Activated CD4-positive, alpha-beta memory T cell treated with anti-CD3 and anti-CD28 coated beads for 36 hours (primary cell): Measurements from ENCODE around the gene UNC5A. TPM values are rescaled to one million over a fixed set of nuclear protein-coding genes. Genes with fewer than 3 reads are reported as not detected.

ENCODE experiments used
- CTCF ChIA-PET: fragments of 350-600 bp; sonication (Branson Sonifier 250); formaldehyde crosslinking; loops from one replicate; lab custom pipeline; 2021; ENCODE audit warnings: antibody characterized with exemption, inconsistent platforms; lab: Charles Lee
- POLR2A ChIA-PET: fragments of 350-600 bp; sonication (Branson Sonifier 250); formaldehyde crosslinking; loops from one replicate; lab custom pipeline; 2021; ENCODE audit warnings: antibody characterized with exemption; lab: Charles Lee
- DNase-seq: peaks from one replicate; pipeline ENCODE4 v3.0.0-alpha.2; 2020
- H3K27ac Mint-ChIP-seq: one replicate; pipeline ENCODE4 v1.8.0; 2021; ENCODE audit warnings: mixed read lengths
- H3K27me3 Mint-ChIP-seq: one replicate; pipeline ENCODE4 v1.8.0; 2021; ENCODE audit warnings: mixed read lengths
- H3K36me3 Mint-ChIP-seq: one replicate; pipeline ENCODE4 v1.8.0; 2021; ENCODE audit warnings: mixed read lengths
- H3K4me1 Mint-ChIP-seq: one replicate; pipeline ENCODE4 v1.8.0; 2021; ENCODE audit warnings: low read depth, mixed read lengths
- H3K4me3 Mint-ChIP-seq: one replicate; pipeline ENCODE4 v1.8.0; 2021; ENCODE audit warnings: mild to moderate bottlenecking, mixed read lengths
- H3K9me3 Mint-ChIP-seq: one replicate; pipeline ENCODE4 v1.8.0; 2021; ENCODE audit warnings: mixed read lengths
- intact Hi-C: fragments of 100-400 bp; cut with micrococcal nuclease; formaldehyde crosslinking; loops from one replicate; pipeline ENCODE4 v1.15.1; 2023
- total RNA-seq, 2 experiments: library from RNA; stranded (reverse); gene quantifications; one replicate each; pipeline ENCODE4 v1.2.3, GENCODE V29; 2021

UNC5A gene
- total RNA-seq, 2 experiments from 2014 or later, result not detected

DNA sequence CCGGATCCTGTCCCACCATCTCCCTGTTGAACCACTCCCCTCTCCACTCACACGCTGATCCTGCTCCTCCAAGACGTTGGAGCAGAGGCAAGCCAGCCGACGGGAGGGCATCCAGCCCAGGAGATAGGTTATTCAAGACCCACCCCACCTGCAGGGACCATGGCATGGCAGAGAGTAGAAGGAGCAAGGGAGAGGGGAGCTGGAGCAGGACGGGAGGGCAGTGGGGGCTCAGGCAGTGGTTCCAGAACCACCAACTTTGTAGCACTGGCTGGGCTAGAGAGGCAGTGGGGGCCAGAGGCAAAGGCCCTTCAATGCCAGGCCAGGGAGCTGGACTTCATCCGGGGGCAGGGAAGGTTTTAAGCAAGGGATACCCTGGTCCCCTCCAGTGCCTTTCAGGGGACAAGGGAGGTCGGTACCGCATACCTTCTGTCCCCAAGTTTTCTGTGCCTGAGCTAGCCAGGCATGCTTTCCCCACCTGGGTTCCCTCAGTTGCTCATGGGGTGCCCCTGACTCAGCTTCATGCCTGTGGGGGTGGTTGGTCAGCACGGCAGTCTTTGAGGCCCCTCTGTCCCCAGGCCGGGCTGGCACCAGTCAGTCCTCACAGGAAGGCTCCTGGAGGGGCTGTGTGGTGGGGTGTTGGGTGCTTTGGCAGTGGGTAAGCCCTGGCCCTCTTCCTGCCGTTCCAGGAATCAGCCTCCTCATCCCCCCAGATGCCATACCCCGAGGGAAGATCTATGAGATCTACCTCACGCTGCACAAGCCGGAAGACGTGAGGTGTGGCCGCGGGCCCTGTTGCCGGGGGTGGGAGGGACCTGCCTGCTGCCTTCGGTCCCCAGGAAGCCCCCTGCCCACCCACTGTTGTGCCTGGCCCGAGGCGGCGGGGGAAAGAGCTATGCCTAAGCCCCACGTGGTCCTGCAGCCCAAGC, 66.4 kb downstream of the UNC5A start:
- intact Hi-C loops, result no loop called here
- Mint-ChIP-seq H3K27me3 (peaks cover 19% of the 10 kb centered on the region), H3K9me3 (peaks cover 4% of the 10 kb centered on the region), H3K4me3 (no peak overlapping the region), H3K4me1 (peaks cover 7% of the 10 kb centered on the region), H3K36me3 (no peaks in the 10 kb centered on the region), H3K27ac (no peak overlapping the region)
- POLR2A ChIA-PET, result no interaction called here
- DNase-seq, result no peak
- CTCF ChIA-PET, result interaction anchor here (1.8 kb wide), 1 partner anchor 303 kb away, joined by 5 read pairs; no protein-coding TSS in a partner anchor

DNA sequence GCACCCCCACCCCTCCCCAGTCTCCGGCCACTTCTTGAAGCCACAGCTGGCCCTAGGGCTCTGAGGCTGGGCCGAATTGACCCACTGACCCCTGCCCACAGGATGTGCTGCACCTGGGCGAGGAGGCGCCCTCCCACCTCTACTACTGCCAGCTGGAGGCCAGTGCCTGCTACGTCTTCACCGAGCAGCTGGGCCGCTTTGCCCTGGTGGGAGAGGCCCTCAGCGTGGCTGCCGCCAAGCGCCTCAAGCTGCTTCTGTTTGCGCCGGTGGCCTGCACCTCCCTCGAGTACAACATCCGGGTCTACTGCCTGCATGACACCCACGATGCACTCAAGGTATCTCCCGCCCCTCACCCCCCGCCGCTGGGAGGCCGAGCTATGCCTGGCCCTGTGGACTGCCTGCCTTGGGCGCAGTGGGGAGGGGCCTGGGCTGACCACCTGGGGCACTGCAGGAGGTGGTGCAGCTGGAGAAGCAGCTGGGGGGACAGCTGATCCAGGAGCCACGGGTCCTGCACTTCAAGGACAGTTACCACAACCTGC, 67.5 kb downstream of the UNC5A start:
- Mint-ChIP-seq H3K27me3 (peaks cover 19% of the 10 kb centered on the region), H3K4me3 (no peak overlapping the region), H3K4me1 (peaks cover 7% of the 10 kb centered on the region), H3K9me3 (peaks cover 4% of the 10 kb centered on the region), H3K36me3 (no peaks in the 10 kb centered on the region), H3K27ac (no peak overlapping the region)
- intact Hi-C loops, result no loop called here
- ChIA-PET CTCF (interaction anchor here (0.7 to 1.8 kb wide), 3 partner anchors 128 to 304 kb away, joined by 3 to 5 read pairs (median 4); no protein-coding TSS in a partner anchor), POLR2A (no interaction called here)
- no peak for DNase-seq

DNA sequence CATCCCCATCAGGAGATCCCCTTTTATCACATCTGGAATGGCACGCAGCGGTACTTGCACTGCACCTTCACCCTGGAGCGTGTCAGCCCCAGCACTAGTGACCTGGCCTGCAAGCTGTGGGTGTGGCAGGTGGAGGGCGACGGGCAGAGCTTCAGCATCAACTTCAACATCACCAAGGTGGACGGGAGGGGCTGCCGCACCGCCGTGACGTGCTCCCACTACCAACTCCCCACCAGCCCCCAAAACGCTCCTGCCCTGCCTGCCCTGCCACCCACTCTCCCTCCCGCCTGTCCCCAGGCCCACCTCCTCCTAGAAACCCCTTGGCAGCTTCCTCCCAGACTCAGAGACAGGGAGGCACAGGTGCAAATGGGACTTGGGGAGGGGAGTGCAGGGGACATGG, 68.1 kb downstream of the UNC5A start:
- peaks cover 7% of the 10 kb centered on the region for H3K4me1 Mint-ChIP-seq
- no peak overlapping the region for H3K27ac Mint-ChIP-seq
- POLR2A ChIA-PET, result no interaction called here
- intact Hi-C loops, result no loop called here
- H3K9me3 Mint-ChIP-seq, result no peaks in the 10 kb centered on the region
- peaks cover 19% of the 10 kb centered on the region for H3K27me3 Mint-ChIP-seq
- CTCF ChIA-PET, result interaction anchor here (0.7 to 1.0 kb wide), 2 partner anchors 127 to 218 kb away, joined by 3 to 4 read pairs; no protein-coding TSS in a partner anchor
- DNase-seq, result no peak
- H3K36me3 Mint-ChIP-seq, result no peaks in the 10 kb centered on the region
- no peak overlapping the region for H3K4me3 Mint-ChIP-seq

DNA sequence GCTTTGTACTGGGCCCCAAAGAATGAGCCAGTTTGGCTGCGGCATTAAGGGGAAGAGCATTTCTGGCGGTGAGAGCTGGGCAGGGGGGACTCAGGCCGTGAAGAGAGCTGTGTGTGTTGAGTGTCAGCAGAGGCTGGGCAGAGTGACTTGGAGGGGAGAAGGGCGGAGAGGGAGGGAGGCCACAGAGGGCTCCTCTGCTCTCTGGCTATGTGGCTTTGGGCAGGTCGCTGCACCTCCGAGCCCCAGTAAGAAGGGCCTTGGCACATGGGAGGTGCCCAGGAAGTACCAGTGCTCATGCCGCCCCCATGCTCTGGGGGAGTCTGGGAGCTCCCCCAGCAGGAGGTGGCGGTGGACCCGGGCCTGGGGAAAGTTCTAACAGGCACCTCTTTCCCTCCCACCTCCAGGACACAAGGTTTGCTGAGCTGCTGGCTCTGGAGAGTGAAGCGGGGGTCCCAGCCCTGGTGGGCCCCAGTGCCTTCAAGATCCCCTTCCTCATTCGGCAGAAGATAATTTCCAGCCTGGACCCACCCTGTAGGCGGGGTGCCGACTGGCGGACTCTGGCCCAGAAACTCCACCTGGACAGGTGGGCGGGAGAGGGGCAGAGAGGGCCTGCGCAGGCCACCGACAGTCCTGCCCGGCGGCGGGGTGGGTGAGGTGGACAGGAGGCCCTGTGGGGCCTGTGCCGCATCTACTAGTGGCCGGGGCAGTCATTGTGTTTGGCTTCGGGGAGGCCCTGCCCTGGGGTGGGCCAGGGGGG, 68.7 kb downstream of the UNC5A start:
- Mint-ChIP-seq H3K27ac (no peak overlapping the region), H3K27me3 (peaks cover 19% of the 10 kb centered on the region), H3K4me3 (no peak overlapping the region), H3K36me3 (no peaks in the 10 kb centered on the region), H3K4me1 (peaks cover 7% of the 10 kb centered on the region), H3K9me3 (no peaks in the 10 kb centered on the region)
- POLR2A ChIA-PET, result no interaction called here
- CTCF ChIA-PET, result no interaction called here
- DNase-seq, result no peak
- intact Hi-C loops, result no loop called here

- Mint-ChIP-seq H3K27ac (no peak overlapping the region), H3K9me3 (no peaks in the 10 kb centered on the region), H3K27me3 (peaks cover 18% of the 10 kb centered on the region), H3K4me1 (peaks cover 10% of the 10 kb centered on the region), H3K4me3 (no peak overlapping the region), H3K36me3 (no peaks in the 10 kb centered on the region)
- no peak for DNase-seq
- intact Hi-C loops, result no loop called here
- CTCF ChIA-PET, result no interaction called here
- POLR2A ChIA-PET, result no interaction called here
Observed at GRCh38 chr5:176879663-176880361, 69.5 kb downstream of the UNC5A start.

DNA sequence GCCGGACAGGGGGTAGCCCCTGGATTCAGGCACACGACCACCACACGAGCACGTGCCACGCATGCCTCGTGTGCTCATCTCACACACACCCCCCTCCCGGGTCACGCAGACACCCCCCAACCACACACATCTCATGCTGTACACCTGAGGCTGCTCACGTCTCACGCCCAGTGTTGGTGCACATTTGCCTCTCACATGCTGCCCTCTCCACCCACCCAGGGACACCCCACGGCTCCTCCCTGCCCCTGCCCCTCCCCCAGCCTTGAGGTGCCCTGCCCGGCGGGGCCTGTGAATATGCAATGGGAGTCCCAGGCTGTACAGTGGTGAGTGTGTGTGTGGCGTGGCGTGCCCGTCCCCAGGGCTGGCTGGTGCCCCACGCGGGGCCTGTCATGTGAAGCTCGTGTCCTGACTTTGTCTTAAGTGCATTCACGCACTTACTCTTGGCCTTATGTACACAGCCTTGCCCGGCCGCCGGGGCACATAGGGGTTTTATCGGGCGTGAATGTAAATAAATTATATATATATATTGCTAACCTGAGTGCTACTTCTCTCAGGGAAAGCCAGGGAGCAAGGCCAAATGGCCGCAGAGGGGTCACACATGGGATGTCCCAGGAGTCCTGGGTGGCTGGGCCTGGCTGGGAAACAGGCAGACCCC, 70.1 kb downstream of the UNC5A start:
- no peaks in the 10 kb centered on the region for H3K9me3 Mint-ChIP-seq
- DNase-seq, result no peak
- no peak overlapping the region for H3K27ac Mint-ChIP-seq
- no peaks in the 10 kb centered on the region for H3K36me3 Mint-ChIP-seq
- POLR2A ChIA-PET, result no interaction called here
- intact Hi-C loops, result no loop called here
- CTCF ChIA-PET, result no interaction called here
- H3K4me1 Mint-ChIP-seq, result peaks cover 11% of the 10 kb centered on the region
- peaks cover 12% of the 10 kb centered on the region for H3K27me3 Mint-ChIP-seq
- no peak overlapping the region for H3K4me3 Mint-ChIP-seq

DNA sequence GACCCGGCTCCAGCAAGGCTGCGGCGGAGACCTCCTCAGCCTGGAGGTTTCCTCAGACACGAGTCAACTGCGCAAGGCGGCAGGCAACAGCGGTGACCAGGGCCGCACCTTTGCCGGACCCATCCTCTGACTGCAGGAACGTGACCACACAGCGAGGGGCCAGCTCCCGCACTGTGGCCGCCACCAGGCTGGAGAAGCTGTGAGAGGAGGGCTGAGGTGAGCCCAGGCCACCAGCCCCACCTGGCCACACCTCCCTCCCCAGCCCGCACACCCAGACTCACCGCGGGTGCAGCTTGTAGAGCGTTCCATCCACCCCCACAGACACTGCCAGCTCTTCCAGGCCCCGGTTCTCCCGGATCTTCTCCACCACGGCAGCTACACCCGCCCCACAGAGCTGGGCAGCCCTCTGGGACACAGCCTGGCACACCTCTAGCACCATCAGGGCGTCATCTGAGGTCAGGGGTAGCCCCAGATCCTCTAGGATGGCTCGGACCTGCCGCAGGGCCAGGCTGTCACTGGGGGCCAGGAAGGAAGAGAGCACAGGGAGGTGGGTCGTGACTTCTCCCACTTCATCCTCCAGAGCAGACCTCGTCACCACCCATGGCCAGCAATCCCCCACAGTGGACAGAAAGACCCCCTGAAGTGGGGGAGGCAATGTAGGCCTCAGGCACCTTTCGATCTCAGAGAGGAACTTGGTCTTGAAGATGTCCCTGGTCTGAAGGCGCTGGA, 70.8 kb downstream of the UNC5A start:
- peaks cover 5% of the 10 kb centered on the region for H3K27me3 Mint-ChIP-seq

DNA sequence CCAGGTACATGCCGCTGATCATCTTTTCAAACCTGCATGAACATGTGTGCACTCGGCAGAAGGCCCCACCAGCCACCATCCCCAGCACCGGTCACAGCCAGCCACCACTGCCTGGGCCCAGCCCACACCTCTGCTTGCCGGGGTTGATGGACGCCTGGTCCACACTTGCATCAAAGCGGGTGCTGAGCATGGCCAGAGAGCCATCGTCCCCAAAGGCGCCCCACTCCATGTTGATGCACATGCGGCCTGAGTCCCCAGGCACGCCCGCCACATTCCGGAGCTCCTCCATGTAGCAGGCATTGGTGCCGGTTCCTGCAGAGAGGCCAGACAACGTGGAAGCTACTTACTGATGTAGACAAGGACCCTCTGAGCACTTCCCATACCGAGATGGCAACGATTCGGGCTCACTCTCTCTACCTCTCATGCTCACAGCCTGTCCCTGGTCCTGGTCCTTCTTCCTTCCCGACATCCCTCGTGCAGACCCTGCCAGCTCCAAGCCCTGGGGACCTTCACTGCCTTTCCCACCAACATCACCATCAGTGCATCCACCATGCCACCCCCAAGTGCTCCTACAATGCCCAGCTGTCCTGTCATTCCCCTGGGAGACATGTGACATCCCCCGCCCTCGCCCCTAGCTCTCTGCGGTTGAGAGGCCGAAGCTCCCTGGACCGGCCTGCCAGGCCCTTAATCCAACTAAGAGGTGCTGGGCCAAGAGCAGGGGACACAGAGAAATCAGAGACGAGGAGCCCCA, 71.6 kb downstream of the UNC5A start:
- Mint-ChIP-seq H3K9me3 (no peaks in the 10 kb centered on the region), H3K4me3 (no peak overlapping the region), H3K4me1 (peaks cover 5% of the 10 kb centered on the region), H3K27me3 (no peaks in the 10 kb centered on the region), H3K36me3 (no peaks in the 10 kb centered on the region), H3K27ac (no peak overlapping the region)
- DNase-seq, result no peak
- POLR2A ChIA-PET, result no interaction called here
- intact Hi-C loops, result no loop called here
- CTCF ChIA-PET, result no interaction called here

More for the DNA sequence above, 70.8 kb downstream of the UNC5A start:
- H3K9me3 Mint-ChIP-seq, result no peaks in the 10 kb centered on the region
- peaks cover 5% of the 10 kb centered on the region for H3K4me1 Mint-ChIP-seq
- intact Hi-C loops, result no loop called here
- no peak for DNase-seq
- ChIA-PET POLR2A (no interaction called here), CTCF (no interaction called here)
- no peak overlapping the region for H3K27ac Mint-ChIP-seq
- H3K4me3 Mint-ChIP-seq, result no peak overlapping the region
- H3K36me3 Mint-ChIP-seq, result no peaks in the 10 kb centered on the region

- Mint-ChIP-seq H3K27me3 (no peaks in the 10 kb centered on the region), H3K36me3 (no peaks in the 10 kb centered on the region), H3K9me3 (no peaks in the 10 kb centered on the region), H3K4me1 (peaks cover 5% of the 10 kb centered on the region), H3K4me3 (no peak overlapping the region), H3K27ac (no peak overlapping the region)
- intact Hi-C loops, result no loop called here
- no peak for DNase-seq
- CTCF ChIA-PET, result no interaction called here
- POLR2A ChIA-PET, result no interaction called here
Observed at GRCh38 chr5:176882567-176882903, 72.2 kb downstream of the UNC5A start.

- Mint-ChIP-seq H3K4me1 (peaks cover 5% of the 10 kb centered on the region), H3K27me3 (no peaks in the 10 kb centered on the region), H3K4me3 (no peak overlapping the region), H3K9me3 (no peaks in the 10 kb centered on the region), H3K27ac (no peak overlapping the region), H3K36me3 (no peaks in the 10 kb centered on the region)
- no peak for DNase-seq
- intact Hi-C loops, result no loop called here
- CTCF ChIA-PET, result no interaction called here
- POLR2A ChIA-PET, result no interaction called here
Observed at GRCh38 chr5:176883700-176884570, 73.6 kb downstream of the UNC5A start.
